Astrocyte of the spinal cord (primary cell): ENCODE measurements around the gene SLC12A6.

Experiments used
- DNase-seq: peaks from one replicate; pipeline ENCODE4 v3.0.0; 2011; ENCODE audit warnings: low read depth, low spot score
- H3K4me3 ChIP-seq: 2 replicates; pipeline ENCODE4 v1.5.1; 2011; ENCODE audit warnings: low read depth, mild to moderate bottlenecking, low read length, moderate library complexity
- CTCF ChIP-seq: IDR thresholded peaks from 2 replicates; pipeline ENCODE4 v1.5.1; 2012; ENCODE audit warnings: low read depth, mild to moderate bottlenecking, low read length, inconsistent platforms
- in situ Hi-C: cut with HindIII; loops from 2 replicates; pipeline ENCODE4 v1.10.0; 2017; ENCODE audit warnings: low sequenced_read_pairs

The SLC12A6 gene

GRCh38 chr15:34284937-34285336 lies 52.6 kb downstream of the SLC12A6 start:
- H3K4me3 ChIP-seq = no peak overlapping the region
- in situ Hi-C loops = no loop called here
- no peak for DNase-seq
- no peak for TF ChIP-seq CTCF

GRCh38 chr15:34282384-34282783 lies 55.2 kb downstream of the SLC12A6 start:
- no peak for DNase-seq
- in situ Hi-C loops = no loop called here
- no peak for TF ChIP-seq CTCF
- H3K4me3 ChIP-seq = no peak overlapping the region

GRCh38 chr15:34280193-34280592 lies 57.4 kb downstream of the SLC12A6 start:
- in situ Hi-C loops = no loop called here
- no peak for TF ChIP-seq CTCF
- no peak for DNase-seq
- no peak overlapping the region for H3K4me3 ChIP-seq

GRCh38 chr15:34279368-34279767 lies 58.2 kb downstream of the SLC12A6 start:
- in situ Hi-C loops = no loop called here
- H3K4me3 ChIP-seq = no peak overlapping the region
- DNase-seq = no peak
- no peak for TF ChIP-seq CTCF

GRCh38 chr15:34275721-34276120 lies 61.9 kb downstream of the SLC12A6 start:
- DNase-seq = no peak
- in situ Hi-C loops = no loop called here
- no peak overlapping the region for H3K4me3 ChIP-seq
- no peak for TF ChIP-seq CTCF

GRCh38 chr15:34275154-34275553 lies 62.4 kb downstream of the SLC12A6 start:
- in situ Hi-C loops = no loop called here
- TF ChIP-seq CTCF = no peak
- peak; percentile 9 for DNase-seq
- H3K4me3 ChIP-seq = no peak overlapping the region

- in situ Hi-C loops = no loop called here
- no peak overlapping the region for H3K4me3 ChIP-seq
- no peak for TF ChIP-seq CTCF
- DNase-seq = peak; percentile 63
Observed at GRCh38 chr15:34271493-34271892, 66.1 kb downstream of the SLC12A6 start.
